Stimulated activated CD8-positive, alpha-beta memory T cell treated with anti-CD3 and anti-CD28 coated beads, Interleukin-4, amount 100 ng/mL, for 1 hour (primary cell): ENCODE data around the gene FAM107B.
A peak's percentile ranks its signal among the peaks of the same experiment; 100 is the strongest.
"Not testable (repeated sequence)": the region's sequence is repeated elsewhere in the genome, so short reads cannot be mapped to it uniquely, and the experiment has no call there.

ENCODE experiments used
- DNase-seq, 2 donors: peaks; one replicate each; pipeline ENCODE4 v3.0.0-alpha.2; 2020; ENCODE audit warnings: low read depth in 2 of 2, low spot score in 1 of 2

The FAM107B gene

DNA sequence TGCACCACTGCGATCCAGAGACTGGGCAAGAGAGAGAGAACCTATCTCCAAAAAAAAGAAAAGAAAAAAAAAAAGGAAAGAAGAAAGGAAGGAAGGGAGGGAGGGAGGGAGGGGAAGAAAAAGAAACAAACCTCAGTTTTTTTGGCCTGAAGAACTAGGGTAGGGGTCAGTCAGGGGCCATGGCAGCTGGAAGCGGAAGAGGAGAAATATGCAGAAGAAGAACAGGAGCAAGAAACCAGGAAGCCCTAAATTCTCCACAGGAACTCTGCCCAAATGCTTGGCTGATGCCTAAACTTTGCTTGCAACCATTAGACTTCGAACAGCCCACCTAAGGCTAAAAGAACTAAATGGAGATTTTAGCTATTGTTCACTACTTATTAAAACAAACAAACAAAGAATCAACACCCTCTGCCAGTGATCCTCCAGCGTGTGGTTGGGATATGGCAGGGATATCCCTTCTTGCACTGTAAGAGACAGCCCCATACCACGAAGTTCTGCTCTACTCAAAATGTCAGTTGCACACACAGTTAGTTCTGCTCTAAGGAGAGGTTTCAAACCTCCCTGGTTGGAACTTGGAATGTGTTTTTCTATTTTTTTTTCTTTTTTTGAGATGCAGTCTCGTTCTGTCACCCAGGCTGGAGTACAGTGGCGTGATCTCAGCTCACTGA, 139.5 kb downstream of the FAM107B start:
- no peak for DNase-seq

DNA sequence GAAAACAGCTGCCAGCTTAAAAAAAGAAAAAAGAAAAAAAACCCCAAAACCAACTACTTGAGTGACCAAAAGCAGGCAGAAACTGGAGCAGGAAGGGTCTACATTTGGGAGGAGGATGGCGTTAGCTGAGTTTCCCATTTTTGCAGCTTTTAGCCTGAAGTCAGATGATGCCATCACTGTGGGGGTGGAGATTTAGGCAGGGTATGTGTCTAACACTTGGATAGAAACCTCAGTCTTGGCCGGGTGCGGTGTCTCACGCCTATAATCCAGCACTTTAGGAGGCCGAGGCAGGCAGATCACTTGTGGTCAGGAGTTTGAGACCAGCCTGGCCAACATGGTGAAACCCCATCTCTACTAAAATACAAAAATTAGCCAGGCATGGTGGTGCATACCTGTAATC, 140.1 kb downstream of the FAM107B start:
- DNase-seq: not testable (repeated sequence)

DNA sequence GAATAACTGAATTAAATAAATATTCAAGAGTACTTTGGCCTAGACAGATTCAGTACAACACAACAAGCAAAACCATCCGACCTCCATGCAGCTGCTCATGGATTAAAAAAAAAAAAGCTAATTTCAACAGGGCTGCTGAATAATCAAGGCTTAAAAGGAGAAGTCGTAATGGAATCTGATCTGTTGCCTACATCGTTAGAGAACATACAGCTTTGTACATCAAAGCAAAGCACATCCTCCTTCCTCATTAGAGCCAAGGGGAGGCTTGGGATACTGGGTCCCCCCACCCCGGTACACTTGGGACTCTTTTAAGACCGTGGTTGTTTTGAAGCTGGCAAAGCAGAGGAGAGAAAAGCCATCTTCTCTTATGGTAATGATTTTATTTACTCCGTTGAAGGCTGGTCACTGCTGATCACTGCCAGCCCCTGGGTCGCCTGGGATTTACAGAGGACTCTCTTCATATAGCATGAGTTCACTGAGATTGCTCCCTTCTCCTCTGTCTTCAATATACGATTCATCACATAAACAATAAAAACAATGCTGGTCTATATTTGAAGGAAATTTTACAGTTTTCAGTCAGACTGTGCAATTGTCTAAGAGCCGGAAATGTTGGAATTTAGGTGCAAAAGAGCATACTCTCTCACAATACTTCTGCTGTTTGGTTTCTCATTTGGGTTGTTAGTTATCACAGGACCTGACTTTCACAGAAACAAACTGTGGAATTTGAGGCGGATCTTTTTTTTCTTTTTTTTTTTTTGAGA, 148.8 kb downstream of the FAM107B start:
- DNase-seq: no peak

DNA sequence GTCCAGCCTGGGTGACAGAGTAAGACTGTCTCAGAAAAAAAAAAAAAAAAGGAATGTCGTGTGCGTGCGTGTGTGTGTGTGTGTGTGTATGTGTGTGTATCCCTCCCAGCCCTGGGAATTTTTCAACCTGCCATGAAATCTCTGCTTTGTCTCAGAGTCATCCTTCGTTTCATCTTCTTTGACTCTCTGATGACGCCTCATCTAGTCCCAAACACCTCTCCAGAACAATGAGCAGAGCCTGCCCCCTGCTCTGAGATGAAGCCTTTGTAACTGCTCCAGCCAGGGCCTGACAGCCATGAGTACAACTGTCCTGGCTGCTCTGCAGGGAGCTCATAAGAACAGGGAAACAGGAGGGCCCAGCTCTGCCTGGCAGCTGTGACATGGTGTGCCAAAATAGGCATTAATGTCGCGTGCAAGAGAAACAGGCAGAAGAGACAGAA, 149.5 kb downstream of the FAM107B start:
- no peak for DNase-seq

DNA sequence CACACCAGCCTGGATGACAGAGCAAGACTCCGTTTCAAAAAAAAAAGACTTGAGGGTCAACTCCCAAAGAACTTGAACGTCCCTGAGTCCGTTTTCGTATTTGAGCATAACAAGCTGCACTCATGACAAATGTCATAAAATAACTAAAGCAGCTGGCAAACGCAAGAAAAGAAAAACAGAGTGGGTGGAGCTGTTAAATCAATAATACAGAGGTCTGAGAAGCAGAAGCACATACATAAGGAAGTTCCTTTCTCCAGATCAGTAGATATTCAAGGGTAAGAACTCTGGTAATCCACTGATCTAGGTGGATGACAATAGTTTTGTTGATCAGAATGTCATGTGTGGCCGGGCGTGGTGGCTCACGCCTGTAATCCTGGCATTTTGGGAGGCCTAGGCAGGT, 150.1 kb downstream of the FAM107B start:
- no peak for DNase-seq

DNA sequence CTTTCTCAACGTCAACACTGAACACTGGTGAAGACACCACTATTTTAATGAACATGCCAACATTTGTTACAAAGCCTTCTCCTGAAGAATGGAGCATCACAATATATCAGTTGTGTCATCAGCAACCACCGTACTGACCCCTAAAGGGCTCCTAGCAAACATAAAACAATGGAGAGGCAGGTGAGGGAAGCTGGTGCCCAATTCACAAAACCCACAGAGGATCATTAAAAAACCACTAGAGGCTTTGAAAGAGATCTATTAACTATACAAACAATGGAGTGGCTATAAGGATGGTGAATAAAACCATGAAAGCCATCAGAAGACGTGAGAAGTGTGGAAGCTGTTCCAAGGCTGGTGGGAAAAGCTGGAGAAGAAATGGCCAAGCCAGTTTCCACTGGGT, 150.8 kb downstream of the FAM107B start:
- no peak for DNase-seq

DNA sequence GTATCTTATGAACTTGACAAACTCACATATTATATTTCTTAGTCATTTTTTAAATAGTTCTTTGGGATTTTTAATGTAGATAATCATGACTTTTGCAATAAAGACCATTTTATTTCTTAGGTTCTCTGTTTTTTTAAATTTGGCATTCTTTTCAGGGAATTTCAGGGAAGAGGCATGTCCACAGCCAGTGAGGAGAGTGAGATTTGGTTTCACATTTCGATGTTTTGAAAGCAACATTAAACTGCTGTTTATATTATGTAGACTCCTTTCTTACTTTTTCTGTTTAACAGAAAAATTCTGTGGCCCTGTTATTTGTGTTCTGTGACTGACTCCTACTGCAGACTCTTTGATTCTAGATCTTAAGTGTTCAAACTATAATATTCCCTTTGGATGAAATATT, 153.7 kb downstream of the FAM107B start:
- no peak for DNase-seq

DNA sequence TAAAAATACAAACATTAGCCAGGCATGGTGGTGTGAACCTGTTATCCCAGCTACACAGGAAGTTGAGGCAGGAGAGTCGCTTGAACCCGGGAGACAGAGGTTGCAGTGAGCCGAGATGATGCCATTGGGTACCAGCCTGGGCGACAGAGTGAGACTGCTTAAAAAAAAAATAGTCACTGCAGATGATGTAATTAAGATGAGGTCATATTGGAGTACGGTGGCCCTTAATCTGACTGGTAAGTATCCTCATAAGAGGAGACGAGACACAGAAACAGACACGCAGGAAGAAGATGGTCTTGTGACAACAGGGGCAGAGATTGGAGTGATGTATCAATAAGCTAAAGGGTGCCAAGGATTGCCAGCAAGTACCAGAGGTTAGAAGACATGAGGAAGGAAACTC, 156.0 kb downstream of the FAM107B start:
- DNase-seq: no peak

DNA sequence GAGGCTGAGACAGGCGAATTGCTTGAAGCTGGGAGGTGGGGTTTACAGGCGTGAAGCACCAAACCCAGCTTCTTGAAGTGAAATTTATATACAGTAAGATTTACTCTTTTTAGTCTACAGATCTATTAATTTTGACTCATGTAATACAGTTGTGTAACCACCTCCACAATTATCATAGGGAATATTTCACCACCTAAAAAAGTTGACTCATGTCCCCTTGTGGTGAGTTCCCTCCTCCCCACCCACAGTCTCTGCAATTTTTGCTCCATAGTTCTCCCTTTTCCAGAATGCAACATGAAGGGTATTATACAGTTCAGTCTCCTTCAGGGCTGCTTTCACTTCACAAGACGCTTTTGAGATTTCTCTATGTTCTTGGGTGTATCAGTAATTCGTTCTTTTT, 156.8 kb downstream of the FAM107B start:
- DNase-seq: no peak

DNA sequence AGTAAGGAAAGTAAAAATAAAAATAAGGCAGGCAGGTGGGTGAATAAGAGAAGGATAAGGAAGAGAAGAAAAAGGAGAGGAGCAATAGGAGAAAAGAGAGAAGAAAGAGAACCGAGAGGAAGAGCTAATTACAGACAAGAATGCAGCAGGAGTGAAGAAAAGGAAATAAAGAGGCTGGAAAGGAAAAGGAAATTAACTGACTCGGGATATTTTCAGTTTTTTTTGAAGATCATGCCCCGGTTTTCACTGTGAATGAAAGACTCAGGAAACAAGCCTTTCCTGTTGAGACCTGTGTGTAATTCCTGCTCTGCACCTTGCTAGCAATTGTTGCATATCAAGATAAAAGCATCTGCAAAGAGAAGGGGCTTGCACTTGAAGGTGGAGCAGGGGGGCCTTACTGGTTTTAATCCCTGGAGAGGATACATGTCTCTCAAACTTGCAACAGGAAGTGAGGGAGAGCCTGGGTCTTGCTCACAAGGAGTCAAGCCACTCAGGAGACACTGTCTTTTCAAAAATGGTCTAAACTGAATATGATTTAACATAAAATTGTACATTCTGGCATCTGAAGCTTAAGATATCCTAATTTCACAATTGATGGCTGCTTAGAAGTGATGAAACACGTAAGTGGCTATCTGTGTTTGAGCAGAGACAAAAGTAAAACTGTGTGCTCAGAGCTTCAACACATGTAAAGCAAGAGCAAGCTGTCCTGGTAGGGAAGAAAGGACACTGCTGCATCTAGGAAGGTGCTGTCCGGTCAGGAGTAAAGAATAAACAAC, 157.6 kb downstream of the FAM107B start:
- no peak for DNase-seq

DNA sequence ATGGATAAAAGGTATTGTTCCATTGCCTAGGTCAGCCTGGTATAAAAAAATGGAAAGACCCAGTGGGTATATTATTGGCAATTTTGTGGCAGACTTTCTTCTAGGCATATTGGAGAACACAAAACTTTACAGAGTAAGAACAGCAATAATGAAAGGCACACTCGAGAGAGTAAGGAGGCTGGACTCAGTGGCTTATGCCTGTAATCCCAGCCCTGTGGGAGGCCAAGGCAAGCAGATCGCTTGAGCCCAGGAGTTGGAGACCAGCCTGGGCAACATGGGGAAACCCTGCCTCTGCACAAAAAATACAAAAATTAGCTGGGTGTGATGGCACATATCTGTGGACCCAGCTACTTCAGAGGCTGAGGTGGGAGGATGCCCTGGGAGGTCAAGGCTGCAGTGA, 158.2 kb downstream of the FAM107B start:
- no peak for DNase-seq

DNA sequence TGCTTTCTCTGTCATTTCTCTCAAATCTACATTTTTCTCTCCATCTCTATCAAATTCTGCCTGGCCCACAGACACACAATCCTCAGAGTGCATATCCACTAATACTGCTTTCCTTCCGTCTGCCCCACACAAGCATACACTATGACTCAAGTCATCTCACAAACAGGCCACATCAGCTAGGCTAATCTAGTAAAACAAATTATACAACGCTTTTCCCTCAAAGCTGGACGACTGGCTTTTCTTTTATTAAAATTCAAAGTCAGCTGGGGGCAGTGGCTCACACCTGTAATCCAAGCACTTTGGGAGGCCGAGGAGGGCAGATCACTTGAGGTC, 161.1 kb downstream of the FAM107B start:
- no peak for DNase-seq

DNA sequence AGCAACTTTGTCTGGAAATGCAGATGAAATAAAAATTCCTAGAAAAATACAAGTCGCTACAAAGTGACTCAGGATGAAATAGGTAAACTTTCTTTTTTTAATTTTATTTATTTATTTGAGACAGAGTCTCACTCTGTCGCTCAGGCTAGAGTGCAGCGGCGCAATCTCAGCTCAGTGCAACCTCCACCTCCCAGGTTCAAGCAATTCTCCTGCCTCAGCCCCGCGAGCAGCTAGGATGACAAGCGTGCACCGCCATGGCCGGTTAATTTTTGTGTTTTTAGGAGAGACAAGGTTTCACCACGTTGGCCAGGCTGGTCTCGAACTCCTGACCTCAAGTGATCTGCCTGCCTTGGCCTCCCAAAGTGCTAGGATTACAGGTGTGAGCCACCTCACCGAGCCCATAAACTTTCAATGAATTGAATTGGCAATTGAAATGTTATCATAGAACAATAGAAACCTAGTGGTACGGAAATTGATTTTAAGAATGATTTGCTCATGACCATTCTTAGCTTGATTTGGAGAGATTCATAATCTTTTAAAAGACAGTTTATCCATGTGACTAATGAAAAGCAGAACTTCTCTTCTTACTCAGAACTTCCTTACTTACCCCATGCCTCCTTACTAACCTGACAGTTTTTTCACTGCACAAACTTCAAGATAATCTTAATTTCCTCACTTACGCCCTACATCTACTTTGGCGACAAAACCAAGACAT, 161.7 kb downstream of the FAM107B start:
- DNase-seq: no peak

DNA sequence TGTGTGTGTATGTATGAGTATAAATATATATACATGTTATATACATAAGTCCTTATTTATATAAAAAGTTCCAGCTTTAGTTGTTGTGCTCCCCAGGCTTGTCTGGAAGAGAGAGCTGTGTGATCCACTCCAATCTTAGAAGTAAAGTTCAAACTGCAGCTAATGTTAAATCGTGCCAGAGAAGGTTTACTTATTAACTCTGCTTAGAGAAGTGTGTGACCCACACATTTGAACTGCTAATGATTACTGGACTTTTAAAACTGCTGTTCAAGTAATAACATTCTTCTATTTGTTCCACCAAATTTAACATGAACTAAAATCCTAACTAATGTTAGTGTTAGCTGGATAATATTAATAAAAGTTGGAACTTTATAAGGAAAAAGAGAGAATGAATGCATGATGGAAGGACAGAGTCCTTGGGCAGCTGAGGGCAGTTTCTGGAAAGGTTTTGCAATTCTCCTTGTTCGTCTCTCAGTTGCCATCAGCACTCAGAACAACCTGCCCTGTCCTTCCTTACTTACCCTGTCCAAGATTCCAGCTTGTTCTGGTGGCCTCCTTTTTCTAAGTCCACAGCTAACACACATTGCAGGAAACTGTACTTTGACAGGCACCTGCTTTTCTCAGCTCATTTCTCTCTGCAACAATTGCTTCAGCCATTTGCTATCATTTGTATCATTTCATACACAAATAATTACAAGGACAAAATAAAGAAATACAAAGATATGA, 162.6 kb downstream of the FAM107B start:
- no peak for DNase-seq

DNA sequence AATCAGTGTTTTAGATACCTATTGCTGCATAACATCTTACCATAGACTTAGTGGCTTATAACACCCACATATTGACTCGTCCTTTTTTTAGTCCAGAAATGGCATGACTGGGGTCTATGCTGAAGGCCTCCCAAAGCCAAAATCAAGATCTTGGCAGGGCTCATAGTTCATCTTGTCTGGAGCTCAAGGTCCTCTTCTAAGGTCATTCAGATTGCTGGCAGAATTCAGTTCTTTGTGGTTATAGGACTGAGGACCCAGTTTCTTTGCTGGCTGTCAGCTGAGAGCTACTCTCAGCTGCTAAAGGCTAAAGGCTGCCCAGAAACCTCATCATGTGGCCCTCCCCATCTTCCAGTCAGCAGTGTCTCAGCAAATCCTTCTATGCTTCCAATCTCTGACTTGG, 165.5 kb downstream of the FAM107B start:
- no peak for DNase-seq

DNA sequence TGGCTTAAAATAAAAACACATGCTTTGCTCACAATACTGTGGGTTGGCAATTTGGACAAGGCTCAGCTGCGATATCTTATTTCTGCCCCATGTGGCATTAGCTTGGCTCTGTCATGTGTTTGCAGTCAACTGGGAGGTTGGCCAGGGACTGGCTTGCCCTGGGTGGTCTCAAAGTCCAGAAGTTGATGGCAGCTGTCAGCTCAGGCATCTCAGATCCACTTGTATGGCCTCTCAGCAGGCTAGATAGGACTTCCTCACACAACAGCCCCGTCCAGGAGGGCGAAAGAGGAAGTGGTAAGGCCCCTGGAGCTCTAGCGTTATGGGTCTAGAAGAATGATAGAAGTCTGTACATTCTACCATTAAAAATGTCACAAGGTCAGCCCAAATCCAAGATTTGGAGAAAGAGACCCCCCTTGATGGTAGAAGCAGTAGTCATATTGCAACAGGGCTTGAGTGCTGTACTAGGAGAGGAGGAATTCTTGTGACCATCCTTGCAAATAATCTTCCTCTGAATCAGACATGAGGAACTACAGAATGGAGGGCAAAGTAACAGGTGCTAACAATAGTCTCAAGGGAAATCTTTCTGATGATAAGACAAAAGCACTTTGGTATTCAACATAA, 166.2 kb downstream of the FAM107B start:
- no peak for DNase-seq

DNA sequence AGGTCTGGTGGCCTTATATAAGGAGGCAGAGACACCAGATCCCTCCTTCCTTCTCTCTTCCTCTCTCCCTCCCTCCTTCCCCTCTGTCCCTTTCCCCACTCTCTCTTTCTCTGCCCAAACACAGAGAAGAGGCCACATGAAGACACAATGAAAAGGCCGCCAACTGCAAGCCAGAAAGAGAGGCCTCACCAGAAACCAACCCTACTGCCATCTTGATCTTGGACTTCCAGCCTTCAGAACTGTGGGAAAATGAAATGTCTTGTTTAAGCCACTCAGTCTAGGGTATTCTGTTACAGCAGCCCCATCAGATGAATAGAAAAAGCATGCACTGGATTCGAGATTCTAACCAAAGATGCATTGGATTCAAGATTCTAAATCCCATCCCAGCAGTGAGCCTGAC, 168.1 kb downstream of the FAM107B start:
- DNase-seq: no peak

DNA sequence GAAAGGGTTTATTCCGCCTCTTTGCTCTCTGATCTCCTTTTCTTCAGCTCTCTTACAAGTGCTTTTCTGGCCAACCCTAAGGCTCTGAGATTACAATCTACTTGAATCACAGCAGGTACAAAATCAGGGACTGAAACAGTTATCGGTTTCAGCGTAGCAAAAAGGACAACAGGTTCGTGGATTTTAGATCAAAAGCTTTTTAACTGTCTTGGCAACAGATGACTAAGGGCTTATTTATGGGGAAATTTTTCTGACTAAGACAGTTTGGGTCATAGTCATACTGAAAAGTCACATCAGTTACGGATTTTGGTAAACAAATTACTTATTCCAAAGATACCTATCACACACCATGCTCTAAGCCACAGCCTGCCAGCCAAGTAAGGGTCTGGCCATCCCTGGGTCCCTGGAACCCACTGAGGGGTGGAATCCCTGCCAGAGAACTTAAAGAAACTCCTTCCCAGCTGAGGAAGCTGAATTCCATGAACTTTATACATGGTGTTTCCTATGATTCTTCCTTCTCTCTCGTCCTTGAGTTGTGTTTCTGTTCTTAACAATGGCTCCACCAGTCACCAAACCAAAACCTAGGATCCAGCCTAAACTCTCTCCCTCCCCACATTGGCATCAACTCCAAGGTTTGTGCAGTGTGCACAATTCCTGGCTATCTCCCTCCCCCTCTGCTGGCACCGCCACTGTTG, 169.3 kb downstream of the FAM107B start:
- DNase-seq: no peak

DNA sequence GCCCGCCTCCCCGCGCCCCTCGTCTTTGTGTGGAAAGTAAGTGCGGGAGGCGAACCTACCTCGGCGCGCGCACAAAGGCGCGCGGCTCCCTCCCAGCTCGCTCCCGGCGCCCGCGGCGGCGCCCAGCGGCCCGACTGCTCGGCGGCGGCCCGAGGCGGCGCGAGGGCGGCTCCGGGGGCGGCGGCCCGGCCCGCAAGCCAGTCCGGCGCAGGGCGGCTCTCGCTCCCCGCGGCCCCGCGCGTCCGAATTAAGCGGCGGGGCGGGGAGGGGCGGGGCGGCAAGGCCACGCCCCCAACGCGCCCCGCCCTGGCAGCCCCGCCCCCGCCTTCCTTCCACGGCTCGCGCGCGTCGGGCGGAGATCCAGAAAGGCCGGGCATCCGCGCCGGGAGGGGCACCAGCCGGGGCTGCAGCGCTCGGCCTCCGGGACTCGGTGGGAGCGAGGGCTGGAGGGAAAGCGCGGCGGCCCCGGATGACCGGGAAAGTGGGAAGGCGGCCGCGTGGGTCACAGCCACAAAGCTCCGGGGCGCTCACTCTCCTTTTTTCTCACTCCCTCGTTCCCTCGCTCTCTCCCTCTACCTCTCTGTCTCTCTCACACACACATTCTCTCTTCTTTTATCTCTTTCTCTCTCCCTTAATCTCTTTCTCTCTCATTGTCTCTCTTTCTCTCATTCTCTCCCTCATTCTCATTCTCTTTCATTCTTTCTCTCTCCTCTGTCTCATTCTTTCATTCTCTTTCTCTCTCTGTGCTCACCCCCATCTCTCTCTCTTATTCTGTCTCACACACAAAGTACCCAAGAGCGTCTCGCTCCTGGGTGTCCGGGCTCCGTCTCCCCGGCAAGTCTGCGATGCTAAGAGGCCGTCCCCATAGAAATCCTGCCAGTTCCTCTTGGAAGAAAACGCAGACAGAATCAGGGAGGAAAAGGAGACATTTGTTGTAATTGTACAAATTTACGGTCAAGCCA, 170.2 kb downstream of the FAM107B start:
- peak; percentile 54 to 58 for DNase-seq
